Endothelial cell of umbilical vein (primary cell): Measurements from ENCODE around the gene ANKRD33B.

Source experiments
- CTCF ChIP-seq, 2 donors: IDR thresholded peaks; 1 replicate in 1 of 2; 2 replicates in 1 of 2; pipeline ENCODE4 v1.5.1; 2011; ENCODE audit warnings: low read length in 2 of 2, mild to moderate bottlenecking in 2 of 2, moderate library complexity in 2 of 2, control low read depth in 1 of 2, inconsistent platforms in 1 of 2, low read depth in 1 of 2; ENCODE audit not compliant: insufficient read depth in 1 of 2; ENCODE audit errors: extremely low read depth in 1 of 2
- EZH2 ChIP-seq: IDR thresholded peaks from 2 replicates; pipeline ENCODE4 v1.6.1; 2012; ENCODE audit warnings: borderline replicate concordance, low read depth, mild to moderate bottlenecking, moderate library complexity, low read length, inconsistent platforms; ENCODE audit not compliant: severe bottlenecking
- POLR2A ChIP-seq: IDR thresholded peaks from 2 replicates; pipeline ENCODE4 v1.6.1; 2012; ENCODE audit warnings: low read depth, mild to moderate bottlenecking, control low read depth, low read length
- POLR2AphosphoS5 ChIP-seq: IDR thresholded peaks from 2 replicates; pipeline ENCODE4 v1.6.1; 2012; ENCODE audit warnings: low read depth, mild to moderate bottlenecking, control low read depth, low read length, moderate library complexity; ENCODE audit not compliant: insufficient read depth

- TF ChIP-seq POLR2AphosphoS5 = no peak
- TF ChIP-seq CTCF (IDR thresholded peaks at IDR 0.05; ENCODE audit: extremely low read depth in 1 of 2, insufficient read depth in 1 of 2, low read depth in 1 of 2, low read length in 2 of 2) = no peak
- TF ChIP-seq POLR2A = no peak
- no peak for TF ChIP-seq EZH2
Observed at GRCh38 chr5:10617103-10617502, 53.2 kb downstream of the ANKRD33B start.
